ENCODE results near the gene NSMCE1.

NSMCE1 gene

GRCh38 chr16:27244363-27244755 lies 24.2 kb downstream of the NSMCE1 start:
- Histone ChIP-seq H3K4me3 (ENCODE audit: low read length) (no peak overlapping the region), H3K27me3 (ENCODE audit: control insufficient read depth, insufficient read depth, low read length) (no peaks in the 10 kb centered on the region), H3K9ac (ENCODE audit: low read length) (no peak overlapping the region), H3K36me3 (ENCODE audit: control insufficient read depth, insufficient read depth, low read length) (no peaks in the 10 kb centered on the region), H3K4me1 (ENCODE audit: control insufficient read depth, insufficient read depth, low read length) (peaks cover 8% of the 10 kb centered on the region), H3K9me3 (ENCODE audit: control insufficient read depth, low read length) (no peaks in the 10 kb centered on the region)

- Histone ChIP-seq H3K4me3 (ENCODE audit: low read length) (no peak overlapping the region), H3K27me3 (ENCODE audit: control insufficient read depth, insufficient read depth, low read length) (no peaks in the 10 kb centered on the region), H3K9me3 (ENCODE audit: control insufficient read depth, low read length) (no peaks in the 10 kb centered on the region), H3K4me1 (ENCODE audit: control insufficient read depth, insufficient read depth, low read length) (peaks cover 8% of the 10 kb centered on the region), H3K9ac (ENCODE audit: low read length) (peak overlapping the region; percentile 37), H3K36me3 (ENCODE audit: control insufficient read depth, insufficient read depth, low read length) (no peaks in the 10 kb centered on the region)
Observed at GRCh38 chr16:27243725-27244362, 24.7 kb downstream of the NSMCE1 start.

GRCh38 chr16:27242868-27243590 lies 25.5 kb downstream of the NSMCE1 start:
- Histone ChIP-seq H3K9ac (ENCODE audit: low read length) (peak overlapping the region; percentile 37), H3K27me3 (ENCODE audit: control insufficient read depth, insufficient read depth, low read length) (no peaks in the 10 kb centered on the region), H3K4me3 (ENCODE audit: low read length) (no peak overlapping the region), H3K9me3 (ENCODE audit: control insufficient read depth, low read length) (no peaks in the 10 kb centered on the region), H3K4me1 (ENCODE audit: control insufficient read depth, insufficient read depth, low read length) (peaks cover 14% of the 10 kb centered on the region), H3K36me3 (ENCODE audit: control insufficient read depth, insufficient read depth, low read length) (no peaks in the 10 kb centered on the region)

GRCh38 chr16:27242398-27242797 lies 26.2 kb downstream of the NSMCE1 start:
- peak overlapping the region; percentile 37 for H3K9ac ChIP-seq (ENCODE audit: low read length)
- no peaks in the 10 kb centered on the region for H3K9me3 ChIP-seq (ENCODE audit: control insufficient read depth, low read length)
- no peaks in the 10 kb centered on the region for H3K27me3 ChIP-seq (ENCODE audit: control insufficient read depth, insufficient read depth, low read length)
- H3K4me3 ChIP-seq (ENCODE audit: low read length) = no peak overlapping the region
- peaks cover 18% of the 10 kb centered on the region for H3K4me1 ChIP-seq (ENCODE audit: control insufficient read depth, insufficient read depth, low read length)
- no peaks in the 10 kb centered on the region for H3K36me3 ChIP-seq (ENCODE audit: control insufficient read depth, insufficient read depth, low read length)

- Histone ChIP-seq H3K4me1 (ENCODE audit: control insufficient read depth, insufficient read depth, low read length) (peaks cover 21% of the 10 kb centered on the region), H3K4me3 (ENCODE audit: low read length) (no peak overlapping the region), H3K9me3 (ENCODE audit: control insufficient read depth, low read length) (no peaks in the 10 kb centered on the region), H3K27me3 (ENCODE audit: control insufficient read depth, insufficient read depth, low read length) (no peaks in the 10 kb centered on the region), H3K9ac (ENCODE audit: low read length) (no peak overlapping the region), H3K36me3 (ENCODE audit: control insufficient read depth, insufficient read depth, low read length) (no peaks in the 10 kb centered on the region)
Observed at GRCh38 chr16:27241658-27242057, 26.9 kb downstream of the NSMCE1 start.

GRCh38 chr16:27240948-27241531 lies 27.5 kb downstream of the NSMCE1 start:
- no peaks in the 10 kb centered on the region for H3K9me3 ChIP-seq (ENCODE audit: control insufficient read depth, low read length)
- no peaks in the 10 kb centered on the region for H3K36me3 ChIP-seq (ENCODE audit: control insufficient read depth, insufficient read depth, low read length)
- no peak overlapping the region for H3K4me3 ChIP-seq (ENCODE audit: low read length)
- no peaks in the 10 kb centered on the region for H3K27me3 ChIP-seq (ENCODE audit: control insufficient read depth, insufficient read depth, low read length)
- peaks cover 27% of the 10 kb centered on the region for H3K4me1 ChIP-seq (ENCODE audit: control insufficient read depth, insufficient read depth, low read length)
- H3K9ac ChIP-seq (ENCODE audit: low read length) = no peak overlapping the region

- no peaks in the 10 kb centered on the region for H3K9me3 ChIP-seq (ENCODE audit: control insufficient read depth, low read length)
- H3K4me1 ChIP-seq (ENCODE audit: control insufficient read depth, insufficient read depth, low read length) = peaks cover 36% of the 10 kb centered on the region
- H3K4me3 ChIP-seq (ENCODE audit: low read length) = no peak overlapping the region
- no peak overlapping the region for H3K9ac ChIP-seq (ENCODE audit: low read length)
- no peaks in the 10 kb centered on the region for H3K27me3 ChIP-seq (ENCODE audit: control insufficient read depth, insufficient read depth, low read length)
- H3K36me3 ChIP-seq (ENCODE audit: control insufficient read depth, insufficient read depth, low read length) = no peaks in the 10 kb centered on the region
Observed at GRCh38 chr16:27239906-27240655, 28.5 kb downstream of the NSMCE1 start.

- H3K27me3 ChIP-seq (ENCODE audit: control insufficient read depth, insufficient read depth, low read length) = no peaks in the 10 kb centered on the region
- H3K9ac ChIP-seq (ENCODE audit: low read length) = no peak overlapping the region
- H3K36me3 ChIP-seq (ENCODE audit: control insufficient read depth, insufficient read depth, low read length) = no peaks in the 10 kb centered on the region
- no peaks in the 10 kb centered on the region for H3K9me3 ChIP-seq (ENCODE audit: control insufficient read depth, low read length)
- H3K4me3 ChIP-seq (ENCODE audit: low read length) = no peak overlapping the region
- peaks cover 44% of the 10 kb centered on the region for H3K4me1 ChIP-seq (ENCODE audit: control insufficient read depth, insufficient read depth, low read length)
Observed at GRCh38 chr16:27239026-27239425, 29.5 kb downstream of the NSMCE1 start.

GRCh38 chr16:27238591-27238990 lies 30.0 kb downstream of the NSMCE1 start:
- no peak overlapping the region for H3K9ac ChIP-seq (ENCODE audit: low read length)
- no peaks in the 10 kb centered on the region for H3K27me3 ChIP-seq (ENCODE audit: control insufficient read depth, insufficient read depth, low read length)
- no peak overlapping the region for H3K4me3 ChIP-seq (ENCODE audit: low read length)
- H3K9me3 ChIP-seq (ENCODE audit: control insufficient read depth, low read length) = no peaks in the 10 kb centered on the region
- peaks cover 39% of the 10 kb centered on the region for H3K4me1 ChIP-seq (ENCODE audit: control insufficient read depth, insufficient read depth, low read length)
- no peaks in the 10 kb centered on the region for H3K36me3 ChIP-seq (ENCODE audit: control insufficient read depth, insufficient read depth, low read length)

GRCh38 chr16:27238016-27238587 lies 30.5 kb downstream of the NSMCE1 start:
- H3K4me3 ChIP-seq (ENCODE audit: low read length) = no peak overlapping the region
- H3K9me3 ChIP-seq (ENCODE audit: control insufficient read depth, low read length) = no peaks in the 10 kb centered on the region
- no peaks in the 10 kb centered on the region for H3K27me3 ChIP-seq (ENCODE audit: control insufficient read depth, insufficient read depth, low read length)
- no peak overlapping the region for H3K9ac ChIP-seq (ENCODE audit: low read length)
- H3K4me1 ChIP-seq (ENCODE audit: control insufficient read depth, insufficient read depth, low read length) = peaks cover 37% of the 10 kb centered on the region
- H3K36me3 ChIP-seq (ENCODE audit: control insufficient read depth, insufficient read depth, low read length) = no peaks in the 10 kb centered on the region

GRCh38 chr16:27237219-27238015 lies 31.2 kb downstream of the NSMCE1 start:
- Histone ChIP-seq H3K4me3 (ENCODE audit: low read length) (no peak overlapping the region), H3K4me1 (ENCODE audit: control insufficient read depth, insufficient read depth, low read length) (peaks cover 37% of the 10 kb centered on the region), H3K9ac (ENCODE audit: low read length) (no peak overlapping the region), H3K9me3 (ENCODE audit: control insufficient read depth, low read length) (no peaks in the 10 kb centered on the region), H3K36me3 (ENCODE audit: control insufficient read depth, insufficient read depth, low read length) (no peaks in the 10 kb centered on the region), H3K27me3 (ENCODE audit: control insufficient read depth, insufficient read depth, low read length) (no peaks in the 10 kb centered on the region)

All from mucosa of stomach (tissue), 1 donor.